ENCODE data around the gene MEIS2.

DNA sequence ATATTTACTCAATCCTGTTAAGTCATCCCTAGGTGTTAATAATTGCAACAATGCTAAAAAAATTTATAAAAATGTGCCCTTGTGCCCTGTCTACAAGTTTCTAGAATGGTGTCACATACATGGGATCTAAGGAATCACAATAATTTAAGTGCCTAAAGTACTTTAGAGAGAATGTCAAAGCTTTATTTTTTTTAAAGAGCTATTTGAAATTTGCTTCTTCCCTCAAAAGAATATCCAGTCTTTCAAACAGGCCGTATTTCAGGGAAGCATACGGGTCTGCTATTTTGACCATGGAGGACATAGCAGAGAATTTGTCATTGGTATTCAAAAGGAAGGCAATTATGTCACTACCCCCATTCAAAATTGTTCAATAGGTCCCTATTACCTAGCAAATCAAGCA lies 29.7 kb downstream of the MEIS2 start:
- TF ChIP-seq CTCF (IDR thresholded peaks at IDR 0.05; ENCODE audit: borderline replicate concordance, extremely low read depth, low read length, poor library complexity, severe bottlenecking): no peak
- no peak for TF ChIP-seq EZH2 (IDR thresholded peaks at IDR 0.05; ENCODE audit: borderline replicate concordance, low read depth, low read length, severe bottlenecking)

Measured in DND-41 (cell line).